ENCODE data around the gene GNB1L. TPM values are rescaled to one million over a fixed set of nuclear protein-coding genes. Genes with fewer than 3 reads are reported as not detected.

Gene GNB1L
- total RNA-seq, 1 experiment from 2014 or later = 15.8 TPM

DNA sequence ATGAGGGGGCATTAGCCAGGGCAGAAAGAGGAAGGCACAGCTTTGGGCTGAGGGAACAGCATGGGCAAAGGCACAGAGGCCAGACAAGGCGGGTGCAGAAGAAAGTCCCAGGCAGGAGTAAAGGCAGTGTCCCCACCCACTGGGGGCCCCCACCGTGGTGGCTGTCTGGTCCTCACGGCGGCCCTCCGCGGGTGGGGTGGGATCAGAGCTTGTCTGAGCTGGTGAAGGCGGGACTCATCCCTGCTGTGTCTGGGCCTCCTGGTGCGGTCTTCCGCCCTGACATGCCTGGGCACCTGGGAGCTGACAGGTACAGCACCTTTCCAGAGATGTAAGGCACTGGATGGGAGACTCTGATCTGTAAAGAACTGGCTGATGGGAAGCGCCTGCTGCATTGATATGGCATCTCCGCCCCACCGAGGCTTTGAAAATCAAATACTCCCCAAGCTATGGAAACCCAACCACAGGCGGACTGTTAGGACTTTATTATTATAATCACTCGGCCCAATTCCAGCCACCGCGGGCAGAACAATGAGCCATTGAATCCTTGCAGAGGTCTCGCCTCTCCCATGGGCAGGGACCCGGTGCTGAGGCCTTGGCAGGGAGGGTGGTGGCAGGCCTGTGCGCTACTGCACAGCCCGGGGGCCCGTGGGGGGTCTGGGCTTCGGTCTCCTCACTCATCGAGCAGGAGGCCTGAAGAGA is 14.2 kb upstream of the GNB1L start:
- Mint-ChIP-seq H3K4me3 (ENCODE audit: unreplicated experiment) (no peak overlapping the region), H3K4me1 (ENCODE audit: low read depth, unreplicated experiment) (no peaks in the 10 kb centered on the region), H3K27me3 (ENCODE audit: insufficient read depth, unreplicated experiment) (no peaks in the 10 kb centered on the region), H3K9me3 (ENCODE audit: unreplicated experiment) (no peaks in the 10 kb centered on the region), H3K27ac (ENCODE audit: unreplicated experiment) (no peak overlapping the region), H3K36me3 (ENCODE audit: insufficient read depth, unreplicated experiment) (no peaks in the 10 kb centered on the region)
- no TSS peak for BruUV-seq (replicated peaks)
- no peak for DNase-seq
- intact Hi-C loops (cut with micrococcal nuclease; ENCODE audit: unreplicated experiment) = no loop called here
- Histone ChIP-seq H3K9me3 (no peaks in the 10 kb centered on the region), H3K4me3 (ENCODE audit: low read depth, low read length) (no peak overlapping the region), H3K4me1 (no peaks in the 10 kb centered on the region; the same call in 1 of the 2 replicates), H3K36me3 (ENCODE audit: control insufficient read depth, insufficient read depth, low read length) (no peaks in the 10 kb centered on the region), H3K27me3 (replicated peaks; ENCODE audit: control insufficient read depth, insufficient read depth, low read length) (no peaks in the 10 kb centered on the region)
- POLR2A ChIA-PET = no interaction called here
- CTCF ChIA-PET = no interaction called here
- TF ChIP-seq, protein P1, sequence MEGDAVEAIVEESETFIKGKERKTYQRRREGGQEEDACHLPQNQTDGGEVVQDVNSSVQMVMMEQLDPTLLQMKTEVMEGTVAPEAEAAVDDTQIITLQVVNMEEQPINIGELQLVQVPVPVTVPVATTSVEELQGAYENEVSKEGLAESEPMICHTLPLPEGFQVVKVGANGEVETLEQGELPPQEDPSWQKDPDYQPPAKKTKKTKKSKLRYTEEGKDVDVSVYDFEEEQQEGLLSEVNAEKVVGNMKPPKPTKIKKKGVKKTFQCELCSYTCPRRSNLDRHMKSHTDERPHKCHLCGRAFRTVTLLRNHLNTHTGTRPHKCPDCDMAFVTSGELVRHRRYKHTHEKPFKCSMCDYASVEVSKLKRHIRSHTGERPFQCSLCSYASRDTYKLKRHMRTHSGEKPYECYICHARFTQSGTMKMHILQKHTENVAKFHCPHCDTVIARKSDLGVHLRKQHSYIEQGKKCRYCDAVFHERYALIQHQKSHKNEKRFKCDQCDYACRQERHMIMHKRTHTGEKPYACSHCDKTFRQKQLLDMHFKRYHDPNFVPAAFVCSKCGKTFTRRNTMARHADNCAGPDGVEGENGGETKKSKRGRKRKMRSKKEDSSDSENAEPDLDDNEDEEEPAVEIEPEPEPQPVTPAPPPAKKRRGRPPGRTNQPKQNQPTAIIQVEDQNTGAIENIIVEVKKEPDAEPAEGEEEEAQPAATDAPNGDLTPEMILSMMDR (IDR thresholded peaks at IDR 0.05; ENCODE audit: insufficient read depth in 1 of 2, low read depth in 1 of 2, low read length in 1 of 2, severe bottlenecking in 1 of 2, unreplicated experiment in 1 of 2) = no peak

DNA sequence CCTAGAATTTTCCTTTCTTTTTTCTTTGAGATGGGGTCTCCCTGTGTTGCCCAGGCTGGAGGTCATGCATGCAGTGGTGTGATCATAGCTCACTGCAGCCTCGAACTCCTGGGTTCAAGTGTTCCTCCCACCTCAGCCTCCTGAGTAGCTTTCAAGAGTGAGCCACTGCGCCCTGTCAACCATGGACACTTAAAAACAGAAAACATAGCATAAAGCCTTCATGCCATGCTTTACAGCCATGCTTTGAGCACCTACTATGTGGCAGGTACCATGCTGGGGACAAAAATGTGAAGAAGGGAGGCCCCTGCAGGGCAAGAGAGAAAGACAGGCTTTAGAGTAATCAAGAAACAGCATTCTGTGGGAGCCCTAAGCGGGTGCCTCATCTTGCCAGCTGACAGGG is 13.7 kb upstream of the GNB1L start:
- ChIA-PET CTCF (interaction anchor here (0.6 kb wide), 1 partner anchor 222 kb away, joined by 6 read pairs; no protein-coding TSS in a partner anchor), POLR2A (no interaction called here)
- H3K36me3 ChIP-seq (ENCODE audit: control insufficient read depth, insufficient read depth, low read length) = no peaks in the 10 kb centered on the region
- no peaks in the 10 kb centered on the region; the same call in 1 of the 2 replicates for H3K4me1 ChIP-seq
- Mint-ChIP-seq H3K4me3 (ENCODE audit: unreplicated experiment) (no peak overlapping the region), H3K4me1 (ENCODE audit: low read depth, unreplicated experiment) (no peaks in the 10 kb centered on the region), H3K36me3 (ENCODE audit: insufficient read depth, unreplicated experiment) (no peaks in the 10 kb centered on the region), H3K27me3 (ENCODE audit: insufficient read depth, unreplicated experiment) (no peaks in the 10 kb centered on the region), H3K9me3 (ENCODE audit: unreplicated experiment) (no peaks in the 10 kb centered on the region), H3K27ac (ENCODE audit: unreplicated experiment) (no peak overlapping the region)
- TF ChIP-seq, protein P1 (IDR thresholded peaks at IDR 0.05; ENCODE audit: insufficient read depth in 1 of 2, low read depth in 1 of 2, low read length in 1 of 2, severe bottlenecking in 1 of 2, unreplicated experiment in 1 of 2) = no peak
- BruUV-seq (replicated peaks) = no TSS peak
- no peak overlapping the region for H3K4me3 ChIP-seq (ENCODE audit: low read depth, low read length)
- intact Hi-C loops (cut with micrococcal nuclease; ENCODE audit: unreplicated experiment) = no loop called here
- H3K9me3 ChIP-seq = no peaks in the 10 kb centered on the region
- no peaks in the 10 kb centered on the region for H3K27me3 ChIP-seq (replicated peaks; ENCODE audit: control insufficient read depth, insufficient read depth, low read length)
- DNase-seq = no peak

DNA sequence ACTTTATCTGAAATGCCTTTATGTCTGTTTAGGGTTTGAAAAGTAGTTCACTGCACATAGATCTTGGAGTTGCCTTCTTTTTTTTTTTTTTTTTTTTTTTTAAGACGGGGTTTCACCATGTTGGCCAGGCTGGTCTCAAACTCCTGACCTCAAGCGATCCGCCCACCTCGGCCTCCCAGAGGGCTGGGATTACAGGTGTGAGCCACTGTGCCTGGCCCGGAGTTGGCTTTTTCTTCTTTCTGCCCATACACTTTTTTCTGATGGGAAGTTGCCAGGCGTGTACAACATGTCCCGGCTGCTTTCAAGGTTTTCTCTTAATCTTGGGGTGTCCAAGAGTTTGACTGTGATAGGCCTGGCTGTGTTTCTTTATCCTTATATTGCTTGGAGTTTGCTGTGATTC is 12.9 kb upstream of the GNB1L start:
- no peaks in the 10 kb centered on the region for H3K36me3 Mint-ChIP-seq (ENCODE audit: insufficient read depth, unreplicated experiment)
- TF ChIP-seq, protein P1 (IDR thresholded peaks at IDR 0.05; ENCODE audit: insufficient read depth in 1 of 2, low read depth in 1 of 2, low read length in 1 of 2, severe bottlenecking in 1 of 2, unreplicated experiment in 1 of 2) = no peak
- no peaks in the 10 kb centered on the region; the same call in 1 of the 2 replicates for H3K4me1 ChIP-seq
- H3K27me3 ChIP-seq (replicated peaks; ENCODE audit: control insufficient read depth, insufficient read depth, low read length) = no peaks in the 10 kb centered on the region
- no peaks in the 10 kb centered on the region for H3K9me3 Mint-ChIP-seq (ENCODE audit: unreplicated experiment)
- intact Hi-C loops (cut with micrococcal nuclease; ENCODE audit: unreplicated experiment) = no loop called here
- DNase-seq = no peak
- H3K4me1 Mint-ChIP-seq (ENCODE audit: low read depth, unreplicated experiment) = no peaks in the 10 kb centered on the region
- H3K4me3 Mint-ChIP-seq (ENCODE audit: unreplicated experiment) = no peak overlapping the region
- BruUV-seq (replicated peaks) = no TSS peak
- H3K4me3 ChIP-seq (ENCODE audit: low read depth, low read length) = no peak overlapping the region
- POLR2A ChIA-PET = no interaction called here
- H3K27ac Mint-ChIP-seq (ENCODE audit: unreplicated experiment) = no peak overlapping the region
- CTCF ChIA-PET = interaction anchor here (0.6 kb wide), 1 partner anchor 223 kb away, joined by 6 read pairs; no protein-coding TSS in a partner anchor
- no peaks in the 10 kb centered on the region for H3K36me3 ChIP-seq (ENCODE audit: control insufficient read depth, insufficient read depth, low read length)
- no peaks in the 10 kb centered on the region for H3K9me3 ChIP-seq
- H3K27me3 Mint-ChIP-seq (ENCODE audit: insufficient read depth, unreplicated experiment) = no peaks in the 10 kb centered on the region
